Lower leg skin (tissue), 4 donors: Measurements from ENCODE around the gene MOXD1. TPM values are rescaled to one million over a fixed set of nuclear protein-coding genes. Genes with fewer than 3 reads are reported as not detected.

Experiments used
- DNase-seq, 2 donors: peaks; one replicate each; pipeline ENCODE4 v3.0.0-alpha.2; 2019; ENCODE audit warnings: low spot score in 2 of 2
- H3K4me3 ChIP-seq: fragments of 200-600 bp; sonication (generic); 2 replicates; pipeline ENCODE4 v1.5.1; 2017; ENCODE audit warnings: mild to moderate bottlenecking, low read depth; ENCODE audit not compliant: poor library complexity, severe bottlenecking
- POLR2A ChIP-seq, 2 donors: fragments of 450-650 bp; IDR thresholded peaks; one replicate each; pipeline ENCODE4 v1.6.1; 2016 to 2017; ENCODE audit warnings: antibody characterized with exemption in 2 of 2, mild to moderate bottlenecking in 1 of 2, moderate library complexity in 1 of 2
- WGBS, 2 donors: methylation state at CpG; one replicate each; pipeline ENCODE4 v1.1.5; 2018; 5-methylcytosine and 5-hydroxymethylcytosine counted together
- intact Hi-C: fragments of 100-400 bp; cut with DNase I; formaldehyde crosslinking; loops from one replicate; pipeline ENCODE4 v1.15.0; 2023; ENCODE audit warnings: low total_unique reads
- total RNA-seq, 4 donors: library from RNA; depleted of rRNA; stranded (reverse); fragments of >200 nt; gene quantifications; one replicate each; pipeline ENCODE4 v1.1.0, GENCODE V29; 2016
- TF ChIP-seq, protein P1 (sequence below), 3 donors: fragments of 450-650 bp; IDR thresholded peaks; one replicate each; pipeline ENCODE4 v1.5.1; 2016; ENCODE audit warnings: antibody characterized with exemption in 3 of 3, mild to moderate bottlenecking in 3 of 3, moderate library complexity in 2 of 3

The MOXD1 gene
- total RNA-seq, 4 donors from 2014 or later, result 12.8 to 17.8 (median 13.9) TPM

DNA sequence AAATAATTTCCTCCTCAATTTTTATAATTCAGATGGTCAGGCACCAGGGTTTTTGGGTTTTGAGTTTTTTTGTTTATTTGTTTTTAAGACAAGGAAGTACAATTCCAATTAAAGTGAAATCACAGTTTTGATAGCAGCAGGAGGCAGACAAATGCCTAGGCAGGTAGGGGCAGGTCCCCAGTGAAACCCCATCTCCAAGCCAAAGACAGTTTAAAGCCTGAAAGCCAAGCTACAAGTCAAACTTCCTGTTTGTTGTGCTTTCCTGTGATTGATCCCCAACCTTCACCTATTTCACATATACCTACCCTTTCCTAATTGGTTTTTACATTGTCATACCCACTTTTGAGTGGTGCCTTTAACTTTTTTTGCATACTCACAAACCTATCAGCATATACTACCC, 149.6 kb downstream of the MOXD1 start:
- DNase-seq, result no peak
- intact Hi-C loops, result no loop called here
- H3K4me3 ChIP-seq, result no peak overlapping the region
- TF ChIP-seq, protein P1, sequence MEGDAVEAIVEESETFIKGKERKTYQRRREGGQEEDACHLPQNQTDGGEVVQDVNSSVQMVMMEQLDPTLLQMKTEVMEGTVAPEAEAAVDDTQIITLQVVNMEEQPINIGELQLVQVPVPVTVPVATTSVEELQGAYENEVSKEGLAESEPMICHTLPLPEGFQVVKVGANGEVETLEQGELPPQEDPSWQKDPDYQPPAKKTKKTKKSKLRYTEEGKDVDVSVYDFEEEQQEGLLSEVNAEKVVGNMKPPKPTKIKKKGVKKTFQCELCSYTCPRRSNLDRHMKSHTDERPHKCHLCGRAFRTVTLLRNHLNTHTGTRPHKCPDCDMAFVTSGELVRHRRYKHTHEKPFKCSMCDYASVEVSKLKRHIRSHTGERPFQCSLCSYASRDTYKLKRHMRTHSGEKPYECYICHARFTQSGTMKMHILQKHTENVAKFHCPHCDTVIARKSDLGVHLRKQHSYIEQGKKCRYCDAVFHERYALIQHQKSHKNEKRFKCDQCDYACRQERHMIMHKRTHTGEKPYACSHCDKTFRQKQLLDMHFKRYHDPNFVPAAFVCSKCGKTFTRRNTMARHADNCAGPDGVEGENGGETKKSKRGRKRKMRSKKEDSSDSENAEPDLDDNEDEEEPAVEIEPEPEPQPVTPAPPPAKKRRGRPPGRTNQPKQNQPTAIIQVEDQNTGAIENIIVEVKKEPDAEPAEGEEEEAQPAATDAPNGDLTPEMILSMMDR (IDR thresholded peaks at IDR 0.05), result no peak
- no peak for TF ChIP-seq POLR2A (IDR thresholded peaks at IDR 0.05)

DNA sequence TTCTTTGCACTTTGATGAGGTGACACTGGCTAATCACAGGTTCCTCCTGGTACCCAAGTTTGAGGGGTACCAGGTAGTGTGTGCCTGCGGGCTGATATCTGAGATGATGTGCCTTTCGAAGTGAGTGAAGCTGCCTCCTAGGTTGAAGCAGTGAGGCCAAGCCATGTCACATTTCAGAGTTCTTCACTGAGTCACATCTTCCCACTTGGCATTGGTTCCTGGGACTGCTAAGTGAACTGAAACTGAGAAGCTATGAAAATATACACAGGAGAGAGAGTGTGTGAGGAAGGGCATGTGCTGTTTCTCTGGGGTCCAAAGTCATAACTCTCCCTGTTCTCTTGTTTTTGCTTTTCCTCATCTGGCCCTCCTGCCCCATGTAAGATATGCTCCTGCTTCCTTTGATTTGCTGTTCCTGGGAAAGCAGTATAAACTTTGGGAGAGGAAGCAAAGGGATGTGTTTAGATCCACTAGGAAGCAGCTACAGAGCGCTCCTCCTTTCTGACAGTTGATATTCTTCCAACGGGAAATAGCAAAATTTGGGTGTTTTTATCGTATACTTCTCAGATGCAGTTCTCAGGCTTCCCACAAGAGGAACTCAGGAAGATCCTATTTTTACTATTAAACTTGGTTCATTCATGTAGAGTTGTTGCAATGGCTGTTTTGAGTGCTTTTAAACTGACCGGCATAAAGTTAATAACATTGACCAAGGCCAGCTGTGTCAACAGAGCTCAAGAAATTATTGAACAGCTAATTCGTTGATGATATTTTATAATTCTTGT, 153.7 kb downstream of the MOXD1 start:
- intact Hi-C loops, result no loop called here

DNA sequence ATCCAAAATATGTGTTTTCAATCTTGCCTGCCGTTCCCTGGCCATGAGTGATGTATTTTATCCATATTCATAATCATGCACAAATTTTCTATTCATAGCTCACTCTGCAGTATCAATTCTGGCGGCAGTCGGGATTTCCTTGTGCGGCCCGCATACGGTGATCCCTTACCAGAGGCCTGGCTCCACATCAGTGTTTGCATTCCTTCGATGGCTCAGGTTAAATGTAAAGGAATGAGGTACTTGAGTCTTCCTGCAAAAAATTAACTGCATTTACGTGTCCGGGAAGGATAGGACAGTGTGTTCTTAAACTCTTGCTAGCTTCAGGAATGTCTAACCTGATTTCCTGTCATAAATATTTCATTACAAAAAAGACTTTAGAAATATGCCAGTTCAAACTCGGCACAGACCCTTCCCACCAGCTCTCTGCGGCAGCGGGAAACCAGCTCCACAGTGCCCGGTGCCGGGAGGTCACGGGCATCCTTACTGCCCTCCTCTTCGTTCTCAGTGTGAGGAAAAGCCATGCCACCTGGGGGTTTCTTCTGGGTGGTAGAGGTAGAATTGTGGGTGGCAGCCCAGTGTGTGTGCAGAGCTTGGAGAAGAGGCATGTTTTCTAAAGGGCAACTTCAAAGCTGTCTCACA, 154.5 kb downstream of the MOXD1 start:
- DNase-seq, result no peak
- TF ChIP-seq, protein P1 (IDR thresholded peaks at IDR 0.05), result no peak
- no peak for TF ChIP-seq POLR2A (IDR thresholded peaks at IDR 0.05)
- H3K4me3 ChIP-seq, result no peak overlapping the region
- intact Hi-C loops, result no loop called here
- 65 to 79% methylated on average over 16 of the region's 16 CpGs for WGBS, 2 donors

More for the DNA sequence above, 153.7 kb downstream of the MOXD1 start:
- no peak for DNase-seq
- 65 to 68% methylated on average over 7 of the region's 7 CpGs for WGBS, 2 donors
- no peak for TF ChIP-seq POLR2A (IDR thresholded peaks at IDR 0.05)
- TF ChIP-seq, protein P1 (IDR thresholded peaks at IDR 0.05), result no peak
- no peak overlapping the region for H3K4me3 ChIP-seq

DNA sequence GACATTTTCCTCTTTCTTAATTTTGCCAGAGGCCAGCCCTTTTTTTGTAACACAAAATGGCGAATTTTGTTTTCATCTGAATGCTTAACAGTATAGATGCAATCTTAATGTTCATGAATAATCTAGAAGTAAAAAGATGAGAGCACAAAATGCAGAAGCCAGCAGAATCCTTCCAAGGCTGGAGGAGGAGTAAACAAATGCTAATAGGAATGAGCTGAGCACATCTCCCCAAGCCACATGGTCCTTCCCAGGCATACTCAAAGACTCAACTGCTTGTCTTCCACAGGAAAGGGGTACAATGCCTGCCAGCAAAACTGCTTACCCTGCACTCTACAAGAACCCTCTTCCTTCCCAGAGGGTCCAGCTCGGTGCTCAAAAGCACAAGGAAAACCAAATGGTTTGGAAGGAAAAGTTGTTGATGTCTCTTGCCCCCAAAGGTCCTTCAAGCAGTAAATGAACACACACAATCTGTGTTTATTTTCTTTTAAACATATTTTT, 155.1 kb downstream of the MOXD1 start:
- intact Hi-C loops, result no loop called here
- TF ChIP-seq POLR2A (IDR thresholded peaks at IDR 0.05), result no peak
- TF ChIP-seq, protein P1 (IDR thresholded peaks at IDR 0.05), result no peak
- no peak overlapping the region for H3K4me3 ChIP-seq
- DNase-seq, result no peak
- 77 to 84% methylated on average over 2 of the region's 2 CpGs for WGBS, 2 donors

Other genes starting within 250 kb of the MOXD1 start
- 10 to 100 TPM; 30.1 to 48.2 (median 33.3) TPM for gene STX7, start 111.6 kb upstream of the MOXD1 start, total RNA-seq
- gene TAAR9, start 136.8 kb upstream of the MOXD1 start, total RNA-seq, result not detected
- gene TAAR8, start 151.2 kb upstream of the MOXD1 start, total RNA-seq, result not detected
- gene TAAR6, start 168.8 kb upstream of the MOXD1 start, total RNA-seq, result not detected
- gene TAAR5, start 188.3 kb upstream of the MOXD1 start, total RNA-seq, result not detected
- not detected for gene TAAR2, start 222.8 kb upstream of the MOXD1 start, total RNA-seq